Glutamatergic neuron (in vitro differentiated cells): Measurements from ENCODE around the gene FRS2. TPM values are rescaled to one million over a fixed set of nuclear protein-coding genes. Genes with fewer than 3 reads are reported as not detected.
"Not testable (repeated sequence)": the region's sequence is repeated elsewhere in the genome, so short reads cannot be mapped to it uniquely, and the experiment has no call there.

Experiments
- DNase-seq: peaks from one replicate; pipeline ENCODE4 v3.0.0; 2022
- H3K27ac Mint-ChIP-seq: one replicate; pipeline ENCODE4 v1.8.0; 2020; ENCODE audit warnings: mild to moderate bottlenecking, mixed read lengths, inconsistent platforms; ENCODE audit not compliant: unreplicated experiment
- H3K27me3 Mint-ChIP-seq: one replicate; pipeline ENCODE4 v1.8.0; 2020; ENCODE audit warnings: mild to moderate bottlenecking, moderate library complexity, mixed read lengths, inconsistent platforms; ENCODE audit not compliant: unreplicated experiment
- H3K36me3 Mint-ChIP-seq: one replicate; pipeline ENCODE4 v1.8.0; 2020; ENCODE audit warnings: mild to moderate bottlenecking, mixed read lengths, inconsistent platforms; ENCODE audit not compliant: unreplicated experiment
- H3K4me1 Mint-ChIP-seq: one replicate; pipeline ENCODE4 v1.8.0; 2020; ENCODE audit warnings: mild to moderate bottlenecking, low read depth, mixed read lengths, inconsistent platforms; ENCODE audit not compliant: unreplicated experiment
- H3K4me3 Mint-ChIP-seq: one replicate; pipeline ENCODE4 v1.8.0; 2020; ENCODE audit warnings: mild to moderate bottlenecking, mixed read lengths, inconsistent platforms; ENCODE audit not compliant: unreplicated experiment
- H3K9me3 Mint-ChIP-seq: one replicate; pipeline ENCODE4 v1.8.0; 2020; ENCODE audit warnings: mild to moderate bottlenecking, moderate library complexity, mixed read lengths, inconsistent platforms; ENCODE audit not compliant: unreplicated experiment
- total RNA-seq: library from RNA; stranded (reverse); fragmentation: NEBNext Ultra II Directional; extraction: Animal tissue kit (Norgen Biotek cat#: 25700); gene quantifications from one replicate; pipeline ENCODE4 v1.2.1, GENCODE V29; 2021; ENCODE audit not compliant: unreplicated experiment
- TF ChIP-seq, protein P1 (sequence below): fragments of 200-600 bp; sonication (generic); IDR thresholded peaks from one replicate; pipeline ENCODE4 v1.5.0; 2021; ENCODE audit not compliant: partially characterized antibody, unreplicated experiment

FRS2 gene
- total RNA-seq, 1 donor from 2014 or later, result 26.7 TPM

DNA sequence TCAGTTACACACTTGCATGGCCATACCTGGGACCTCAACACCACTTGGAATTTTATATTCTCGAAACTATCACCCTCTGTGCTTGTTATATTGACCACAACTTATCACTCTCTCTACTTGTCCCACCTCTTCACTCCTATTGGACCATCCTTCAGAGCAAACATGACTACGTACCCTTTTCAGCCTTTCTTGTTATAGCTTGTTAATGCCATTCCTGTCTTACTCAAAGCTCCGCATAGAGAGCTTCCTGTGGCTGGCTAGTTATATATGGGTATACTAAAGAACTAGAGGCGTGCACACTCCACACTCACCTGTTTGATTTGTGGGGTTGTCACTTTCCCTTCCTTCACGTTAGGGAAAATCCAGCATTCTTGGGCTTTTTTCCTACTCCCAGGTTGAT is 26.3 kb upstream of the FRS2 start:
- TF ChIP-seq, protein P1, sequence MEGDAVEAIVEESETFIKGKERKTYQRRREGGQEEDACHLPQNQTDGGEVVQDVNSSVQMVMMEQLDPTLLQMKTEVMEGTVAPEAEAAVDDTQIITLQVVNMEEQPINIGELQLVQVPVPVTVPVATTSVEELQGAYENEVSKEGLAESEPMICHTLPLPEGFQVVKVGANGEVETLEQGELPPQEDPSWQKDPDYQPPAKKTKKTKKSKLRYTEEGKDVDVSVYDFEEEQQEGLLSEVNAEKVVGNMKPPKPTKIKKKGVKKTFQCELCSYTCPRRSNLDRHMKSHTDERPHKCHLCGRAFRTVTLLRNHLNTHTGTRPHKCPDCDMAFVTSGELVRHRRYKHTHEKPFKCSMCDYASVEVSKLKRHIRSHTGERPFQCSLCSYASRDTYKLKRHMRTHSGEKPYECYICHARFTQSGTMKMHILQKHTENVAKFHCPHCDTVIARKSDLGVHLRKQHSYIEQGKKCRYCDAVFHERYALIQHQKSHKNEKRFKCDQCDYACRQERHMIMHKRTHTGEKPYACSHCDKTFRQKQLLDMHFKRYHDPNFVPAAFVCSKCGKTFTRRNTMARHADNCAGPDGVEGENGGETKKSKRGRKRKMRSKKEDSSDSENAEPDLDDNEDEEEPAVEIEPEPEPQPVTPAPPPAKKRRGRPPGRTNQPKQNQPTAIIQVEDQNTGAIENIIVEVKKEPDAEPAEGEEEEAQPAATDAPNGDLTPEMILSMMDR, result no peak
- no peak for DNase-seq
- H3K4me1 Mint-ChIP-seq, result no peaks in the 10 kb centered on the region
- no peak overlapping the region for H3K4me3 Mint-ChIP-seq
- H3K27me3 Mint-ChIP-seq, result peaks cover 3% of the 10 kb centered on the region
- no peaks in the 10 kb centered on the region for H3K36me3 Mint-ChIP-seq
- H3K9me3 Mint-ChIP-seq, result peaks cover 4% of the 10 kb centered on the region
- H3K27ac Mint-ChIP-seq, result no peak overlapping the region

DNA sequence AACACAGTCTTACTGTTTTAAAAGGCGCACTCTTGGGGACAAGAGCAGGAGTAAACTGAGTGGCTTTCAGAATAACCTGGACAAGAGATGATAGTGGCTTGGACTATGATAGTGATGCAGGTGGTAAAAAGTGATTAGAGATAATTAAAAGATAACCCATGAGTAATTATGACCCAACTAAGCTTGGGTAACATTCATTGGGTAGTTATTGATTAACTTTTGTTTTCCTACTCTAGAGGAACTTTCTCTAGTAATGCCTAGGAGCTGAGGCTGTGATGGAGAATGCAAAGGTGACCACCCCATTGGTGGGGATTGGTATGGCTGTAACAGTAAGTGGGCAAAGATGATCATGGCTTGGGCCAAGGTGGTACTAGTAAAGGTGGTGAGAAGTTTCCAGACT is 22.3 kb upstream of the FRS2 start:
- Mint-ChIP-seq H3K27me3 (peaks cover 3% of the 10 kb centered on the region), H3K4me1 (no peaks in the 10 kb centered on the region), H3K4me3 (no peak overlapping the region), H3K27ac (no peak overlapping the region), H3K9me3 (peaks cover 2% of the 10 kb centered on the region), H3K36me3 (no peaks in the 10 kb centered on the region)
- DNase-seq, result no peak
- TF ChIP-seq, protein P1, result no peak

DNA sequence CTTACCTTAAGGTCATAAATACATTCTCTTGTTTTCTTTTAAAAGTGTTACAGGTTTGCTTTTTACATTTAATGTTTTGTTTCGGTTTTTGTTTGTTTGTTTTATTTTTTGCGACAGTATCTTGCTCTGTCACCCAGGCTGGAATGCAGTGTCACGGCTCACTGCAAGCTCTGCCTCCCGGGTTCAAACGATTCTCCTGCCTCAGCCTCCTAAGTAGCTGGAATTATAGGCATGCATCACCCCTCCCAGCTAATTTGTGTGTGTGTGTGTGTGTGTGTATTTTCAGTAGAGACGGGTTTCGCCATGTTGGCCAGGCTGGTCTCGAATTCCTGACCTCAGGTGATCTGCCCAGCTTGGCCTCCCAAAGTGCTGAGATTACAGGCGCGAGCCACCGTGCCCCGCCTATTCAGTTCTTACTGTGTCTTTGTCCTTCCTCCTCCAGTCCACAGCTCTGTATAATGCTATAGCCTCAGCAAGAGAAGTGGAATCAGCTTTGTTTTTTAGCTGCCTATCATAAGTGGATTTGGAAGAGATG is 17.5 kb upstream of the FRS2 start:
- H3K9me3 Mint-ChIP-seq, H3K27ac Mint-ChIP-seq, H3K4me3 Mint-ChIP-seq, H3K4me1 Mint-ChIP-seq, H3K27me3 Mint-ChIP-seq, DNase-seq, H3K36me3 Mint-ChIP-seq: not testable (repeated sequence)

DNA sequence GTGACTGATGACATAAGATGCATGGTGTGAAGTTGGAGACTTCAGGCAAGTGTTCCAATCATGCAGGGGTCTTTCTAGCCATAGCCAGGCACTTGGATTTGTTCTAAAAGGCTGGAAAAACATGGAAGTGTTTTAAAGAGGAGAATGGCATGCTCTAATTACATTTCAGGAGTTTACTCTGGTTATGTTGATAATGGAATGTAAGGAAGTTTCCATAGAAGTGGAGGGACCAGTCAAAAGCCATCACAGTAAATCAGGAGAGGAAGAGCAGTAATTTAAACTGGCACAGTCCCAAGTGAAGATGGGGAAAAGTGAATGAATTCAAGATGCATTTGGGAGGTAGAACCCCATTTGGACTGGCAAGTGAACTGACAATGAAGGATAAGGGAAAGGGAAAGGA is 13.9 kb upstream of the FRS2 start:
- peaks cover 1% of the 10 kb centered on the region for H3K9me3 Mint-ChIP-seq
- H3K4me3 Mint-ChIP-seq, result no peak overlapping the region
- no peak for DNase-seq
- no peak overlapping the region for H3K27ac Mint-ChIP-seq
- no peaks in the 10 kb centered on the region for H3K27me3 Mint-ChIP-seq
- no peaks in the 10 kb centered on the region for H3K4me1 Mint-ChIP-seq
- no peaks in the 10 kb centered on the region for H3K36me3 Mint-ChIP-seq
- TF ChIP-seq, protein P1, result no peak

DNA sequence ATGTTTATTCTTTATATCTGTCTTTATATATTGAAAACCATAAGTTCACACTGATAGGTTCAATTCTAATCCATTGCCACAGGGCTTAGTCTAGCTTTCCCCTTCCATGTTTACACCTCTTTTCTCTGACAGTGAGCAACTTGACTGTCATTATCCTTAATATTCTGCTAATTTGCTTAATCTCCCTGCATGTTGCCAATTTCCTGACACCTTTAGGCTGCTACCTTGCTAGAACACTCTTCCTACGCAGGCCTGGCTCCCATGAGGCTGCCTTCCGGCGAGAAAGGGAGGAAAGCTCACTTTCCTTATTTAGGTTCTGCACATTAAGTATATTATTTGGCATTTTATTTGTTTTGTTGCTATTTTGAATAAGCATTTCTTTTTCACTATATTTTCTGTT is 12.8 kb upstream of the FRS2 start:
- Mint-ChIP-seq H3K27ac (no peak overlapping the region), H3K4me1 (no peaks in the 10 kb centered on the region), H3K4me3 (no peak overlapping the region), H3K36me3 (no peaks in the 10 kb centered on the region), H3K27me3 (no peaks in the 10 kb centered on the region), H3K9me3 (peaks cover 1% of the 10 kb centered on the region)
- TF ChIP-seq, protein P1, result no peak
- DNase-seq, result no peak
